Stimulated activated CD8-positive, alpha-beta memory T cell treated with anti-CD3 and anti-CD28 coated beads, Interleukin-12 subunit alpha, Interleukin-12 subunit beta, amount 100 ng/mL, for 4 hours (primary cell): ENCODE results near the gene FAXDC2.

Experiments used
- DNase-seq: peaks from one replicate; pipeline ENCODE4 v3.0.0-alpha.2; 2020; ENCODE audit warnings: low read depth

The FAXDC2 gene

GRCh38 chr5:154794525-154795234 lies 55.7 kb downstream of the FAXDC2 start:
- DNase-seq: no peak

GRCh38 chr5:154793599-154794524 lies 56.5 kb downstream of the FAXDC2 start:
- no peak for DNase-seq

GRCh38 chr5:154791535-154791934 lies 58.9 kb downstream of the FAXDC2 start:
- DNase-seq: no peak

- DNase-seq: no peak
Measured at GRCh38 chr5:154788212-154788611, 62.2 kb downstream of the FAXDC2 start.

DNA sequence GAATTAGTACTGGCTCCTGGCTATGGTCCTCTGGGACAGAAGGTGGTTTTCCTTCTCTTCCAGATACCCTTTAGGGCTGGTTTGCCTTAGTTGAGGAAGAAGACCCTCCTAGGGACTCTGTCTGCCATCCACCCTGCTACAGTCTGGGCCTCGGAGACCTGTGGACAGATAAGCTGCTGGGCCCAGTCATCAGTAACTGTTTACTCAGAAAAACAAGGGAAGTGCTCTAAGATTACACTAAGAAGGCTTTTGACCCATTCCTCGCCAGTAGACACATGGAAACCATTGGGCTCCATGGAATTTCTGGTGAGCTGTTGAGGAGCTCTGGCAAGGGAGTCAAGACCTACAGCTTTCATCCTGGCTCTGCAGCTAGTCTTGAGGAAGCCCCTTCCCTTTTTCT lies 64.0 kb downstream of the FAXDC2 start:
- no peak for DNase-seq

DNA sequence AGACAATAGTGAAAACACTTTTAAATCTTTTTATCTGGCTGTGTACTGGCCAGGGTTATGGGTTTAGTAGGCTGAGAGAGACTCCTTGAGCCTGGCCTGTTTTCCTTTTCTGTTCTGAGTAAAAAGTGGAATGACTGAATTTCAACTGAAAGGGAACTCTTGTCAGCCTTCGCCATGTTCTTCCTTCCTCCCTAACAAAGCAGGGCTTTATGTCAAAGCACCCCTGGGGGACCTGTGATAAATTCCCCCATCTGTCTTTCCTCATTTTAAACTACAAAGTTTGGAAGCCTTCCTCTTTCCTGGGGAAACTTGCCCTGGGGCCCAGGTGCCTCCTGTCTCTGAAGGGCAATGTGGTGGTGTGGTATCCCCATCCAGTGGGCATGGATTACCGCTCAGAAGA lies 65.5 kb downstream of the FAXDC2 start:
- DNase-seq: no peak

- no peak for DNase-seq
Measured at GRCh38 chr5:154783774-154784460, 66.5 kb downstream of the FAXDC2 start.

DNA sequence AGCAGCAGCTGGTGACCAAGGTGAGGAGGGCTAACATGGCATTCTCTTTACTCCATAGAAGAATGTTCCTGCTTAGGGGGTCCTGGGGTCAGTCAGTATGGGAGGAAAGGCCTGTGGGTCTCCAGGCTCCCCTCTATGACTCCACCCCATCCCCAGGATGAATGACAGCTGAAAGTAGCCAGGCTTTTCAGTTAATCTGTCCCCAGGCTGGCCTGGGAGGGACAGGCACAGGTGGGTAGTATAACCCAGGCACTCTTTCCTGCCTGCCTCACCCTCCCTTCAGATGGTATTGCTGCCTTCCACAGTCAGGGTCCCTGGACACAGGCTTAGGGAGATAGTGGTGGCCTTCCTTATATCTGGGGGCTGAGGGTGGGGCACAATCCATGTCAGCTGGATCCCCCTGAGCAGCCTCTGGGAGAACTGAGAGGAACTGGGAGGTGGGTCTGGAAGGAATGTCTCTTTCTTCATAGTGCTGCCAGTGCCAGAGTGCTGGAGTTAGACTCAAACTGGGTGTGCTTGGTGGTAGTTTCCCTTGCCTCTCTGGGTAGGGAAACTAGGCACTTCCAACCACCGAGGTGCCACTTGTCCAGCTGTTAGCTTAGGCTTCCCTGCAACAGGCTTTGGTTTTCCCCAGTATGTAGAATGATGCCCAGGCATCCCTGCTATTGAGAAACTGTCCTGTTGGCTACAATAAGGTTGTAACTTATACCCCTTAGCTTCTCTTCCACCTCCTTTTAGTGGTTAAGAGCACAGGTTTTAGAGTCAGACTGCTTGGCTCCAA lies 67.4 kb downstream of the FAXDC2 start:
- no peak for DNase-seq

DNA sequence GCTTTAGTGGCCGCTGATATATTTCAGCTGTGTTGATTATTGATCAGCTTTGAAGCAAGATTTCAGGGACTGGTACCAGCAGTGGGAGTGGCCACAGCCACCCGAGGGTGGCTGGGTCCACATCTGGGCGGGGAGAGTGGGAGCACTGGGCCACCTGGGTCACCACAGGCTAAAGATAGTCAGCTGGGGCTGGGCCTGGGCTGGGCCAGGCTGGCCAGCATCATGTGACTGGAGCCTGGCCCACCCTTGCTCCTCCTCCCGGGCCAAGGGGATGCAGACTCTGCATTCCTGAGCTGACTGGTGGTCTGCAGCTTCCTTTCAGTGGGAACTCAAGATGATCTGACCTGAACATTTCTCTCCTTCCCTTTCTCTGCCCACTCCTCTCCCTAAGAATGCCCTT lies 68.1 kb downstream of the FAXDC2 start:
- no peak for DNase-seq

DNA sequence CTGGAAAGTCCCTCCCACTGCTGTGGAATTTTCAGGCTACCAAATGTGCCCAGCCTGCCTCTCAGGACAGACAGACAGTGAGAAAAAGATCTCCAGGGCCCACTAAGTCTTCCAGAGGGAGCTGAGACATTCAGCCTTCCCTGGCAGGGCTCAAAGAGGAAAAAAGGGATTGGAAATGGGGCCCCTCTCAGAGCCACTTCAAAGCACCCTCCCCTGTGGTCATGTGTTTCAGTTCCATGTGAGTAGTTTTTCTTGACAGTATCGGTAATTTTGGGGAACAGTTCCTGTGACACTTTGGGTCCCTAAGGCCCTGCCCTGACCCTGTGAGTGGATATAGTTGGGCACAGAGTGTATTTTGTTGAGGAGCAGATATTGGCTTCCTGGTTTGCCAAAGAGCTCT lies 70.3 kb downstream of the FAXDC2 start:
- no peak for DNase-seq

DNA sequence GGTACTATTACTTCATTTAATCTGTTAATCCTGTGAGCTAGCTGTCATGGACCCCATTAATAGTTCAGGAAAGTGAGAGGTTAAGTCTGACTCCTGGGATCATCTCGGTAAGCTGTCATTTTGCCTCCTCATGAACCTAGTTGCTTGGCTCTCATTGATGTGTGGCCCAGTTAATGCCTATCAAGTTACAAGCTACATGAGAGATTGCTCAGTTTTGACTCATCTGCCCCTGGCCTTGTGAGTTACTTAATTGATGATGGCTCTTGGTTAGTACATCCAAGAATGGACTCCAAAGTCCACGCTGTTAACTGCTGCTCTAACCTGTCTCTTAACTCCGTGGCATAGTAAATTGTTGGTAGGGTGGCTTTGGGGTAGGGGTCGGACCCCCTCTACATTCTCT lies 71.3 kb downstream of the FAXDC2 start:
- no peak for DNase-seq

DNA sequence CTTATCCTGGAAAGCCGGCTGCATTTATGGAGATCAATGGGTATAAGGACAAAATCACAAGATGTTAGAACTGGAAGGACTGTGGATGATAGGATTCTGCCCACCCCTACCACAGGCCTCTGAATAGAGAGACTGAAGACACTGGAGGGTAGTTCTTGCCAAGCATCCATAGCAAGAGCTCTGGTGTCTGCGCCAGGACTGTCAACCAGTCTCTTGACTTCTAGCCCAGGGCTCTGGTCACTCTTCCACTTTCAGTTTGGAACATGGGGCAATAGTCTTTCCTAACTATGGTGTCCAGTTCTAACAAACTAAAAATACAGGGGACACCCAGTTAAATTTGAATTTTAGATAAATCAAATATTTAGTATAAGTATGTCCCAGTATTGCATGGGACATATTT lies 71.9 kb downstream of the FAXDC2 start:
- no peak for DNase-seq

DNA sequence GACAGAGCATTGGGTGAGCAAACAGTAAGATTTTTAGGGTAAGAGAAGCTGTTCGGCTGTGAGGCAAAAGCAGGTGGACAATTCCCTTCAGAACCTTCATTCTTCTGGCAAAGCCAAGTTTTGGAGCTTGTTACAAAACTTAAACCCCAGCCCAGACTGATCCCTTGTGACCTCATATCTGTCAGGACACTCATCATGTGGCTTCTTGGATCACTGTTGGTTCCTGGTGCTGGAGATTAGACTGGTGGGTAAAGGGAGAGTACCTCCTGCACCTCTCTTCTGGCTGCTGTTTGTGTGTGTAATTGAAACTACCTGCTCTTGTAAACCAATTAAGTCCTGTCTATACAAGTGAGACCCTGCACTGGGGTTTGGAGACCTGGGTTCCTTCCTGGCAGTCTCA lies 74.2 kb downstream of the FAXDC2 start:
- DNase-seq: no peak

GRCh38 chr5:154773326-154773725 lies 77.1 kb downstream of the FAXDC2 start:
- no peak for DNase-seq

- no peak for DNase-seq
Measured at GRCh38 chr5:154771383-154771901, 79.0 kb downstream of the FAXDC2 start.

DNA sequence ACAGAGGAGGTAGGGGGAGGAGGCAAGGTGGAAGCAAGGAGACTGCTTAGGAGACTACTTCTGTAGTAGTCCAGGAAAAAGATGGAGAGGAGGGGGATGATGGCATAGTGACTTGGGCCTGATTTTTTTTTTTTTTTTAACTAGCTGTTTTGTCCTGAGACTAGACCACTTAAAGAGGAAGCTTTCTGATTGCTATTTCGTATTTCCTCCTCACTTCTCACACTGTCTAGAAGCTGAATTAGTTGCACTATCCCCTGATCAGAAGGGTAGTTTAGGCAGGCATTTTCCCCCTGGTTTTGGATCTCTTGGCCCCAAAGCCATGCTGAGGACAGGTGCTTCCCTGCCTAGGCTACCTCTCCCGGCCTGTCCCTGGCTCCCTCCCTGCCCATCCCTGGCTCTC lies 80.3 kb downstream of the FAXDC2 start:
- DNase-seq: no peak
